GF-D8 (cell line): ENCODE measurements around the gene HSPG2.
"Not testable (repeated sequence)": the region's sequence is repeated elsewhere in the genome, so short reads cannot be mapped to it uniquely, and the experiment has no call there.

Source experiments
- DNase-seq: peaks from one replicate; lab custom pipeline; 2025; lab: John Stamatoyannopoulos, UW

Gene HSPG2

GRCh38 chr1:21783679-21784603 is 153.2 kb downstream of the HSPG2 start:
- peak; percentile 88 for DNase-seq

- peak; percentile 87 for DNase-seq
Observed at GRCh38 chr1:21782868-21783678, 154.0 kb downstream of the HSPG2 start, which contains the start of gene USP48. Gene USP48, minus strand, starts transcription at chr1:21783149. Its CDS starts 192 bp downstream, at chr1:21782957.

GRCh38 chr1:21782349-21782867 is 154.7 kb downstream of the HSPG2 start:
- peak; percentile 44 for DNase-seq

GRCh38 chr1:21781815-21782348 is 155.2 kb downstream of the HSPG2 start:
- DNase-seq = no peak

DNA sequence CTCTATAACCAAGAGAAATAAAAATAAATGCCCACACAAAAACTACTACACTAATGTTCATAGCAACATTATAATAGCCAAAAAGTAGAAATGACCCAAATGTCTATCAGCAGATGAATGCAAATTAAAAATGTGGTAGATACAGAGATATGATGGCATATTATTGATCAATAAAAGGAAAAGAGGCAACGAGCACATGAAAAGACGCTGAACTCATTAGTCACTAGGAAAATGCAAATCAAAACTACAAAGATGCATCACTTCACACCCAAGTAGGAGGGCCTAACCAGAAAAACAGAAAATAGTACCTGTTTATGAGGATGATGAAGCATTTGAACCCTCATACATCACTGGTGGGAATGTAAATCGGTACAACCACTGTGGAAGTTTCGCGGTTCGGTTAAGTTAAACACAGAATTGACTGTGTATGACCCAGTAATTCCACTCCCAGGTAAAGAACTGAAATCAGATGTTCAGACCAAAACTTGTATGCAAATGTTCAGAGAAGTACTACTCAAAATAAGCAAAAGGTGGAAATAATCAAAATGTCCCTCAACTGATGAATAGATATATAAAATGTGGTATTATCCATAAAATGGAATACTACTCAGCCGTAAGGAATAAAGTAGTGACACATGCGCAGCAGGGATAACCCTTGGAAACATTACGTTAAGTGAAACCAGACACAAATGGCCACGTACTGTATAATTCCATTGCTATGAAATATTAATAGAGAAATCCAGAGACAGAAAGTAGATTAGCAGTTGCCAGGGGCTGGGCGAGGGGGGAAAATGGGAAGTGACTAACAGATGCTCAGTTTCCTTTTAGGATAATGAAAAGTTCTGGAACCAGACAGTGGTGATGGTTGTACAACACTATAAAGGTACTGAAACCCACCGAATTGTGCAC is 157.2 kb downstream of the HSPG2 start:
- DNase-seq = no peak

DNA sequence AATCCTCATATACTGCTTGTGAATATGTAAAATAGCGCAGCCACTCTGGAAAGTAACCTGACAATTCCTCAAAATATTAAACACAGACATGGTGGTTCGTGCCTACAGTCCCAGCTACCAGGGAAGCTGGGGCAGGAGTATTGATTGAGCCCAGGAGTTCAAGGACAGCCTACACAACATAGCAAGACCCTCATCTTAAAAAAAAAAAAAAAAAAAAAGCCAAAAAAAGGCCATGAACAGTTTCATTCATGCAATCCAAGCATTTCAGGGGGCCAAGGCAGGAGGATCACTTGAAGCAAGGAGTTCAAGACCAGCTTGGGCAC is 158.7 kb downstream of the HSPG2 start:
- no peak for DNase-seq

- DNase-seq = not testable (repeated sequence)
Observed at GRCh38 chr1:21776925-21777324, 160.2 kb downstream of the HSPG2 start.

DNA sequence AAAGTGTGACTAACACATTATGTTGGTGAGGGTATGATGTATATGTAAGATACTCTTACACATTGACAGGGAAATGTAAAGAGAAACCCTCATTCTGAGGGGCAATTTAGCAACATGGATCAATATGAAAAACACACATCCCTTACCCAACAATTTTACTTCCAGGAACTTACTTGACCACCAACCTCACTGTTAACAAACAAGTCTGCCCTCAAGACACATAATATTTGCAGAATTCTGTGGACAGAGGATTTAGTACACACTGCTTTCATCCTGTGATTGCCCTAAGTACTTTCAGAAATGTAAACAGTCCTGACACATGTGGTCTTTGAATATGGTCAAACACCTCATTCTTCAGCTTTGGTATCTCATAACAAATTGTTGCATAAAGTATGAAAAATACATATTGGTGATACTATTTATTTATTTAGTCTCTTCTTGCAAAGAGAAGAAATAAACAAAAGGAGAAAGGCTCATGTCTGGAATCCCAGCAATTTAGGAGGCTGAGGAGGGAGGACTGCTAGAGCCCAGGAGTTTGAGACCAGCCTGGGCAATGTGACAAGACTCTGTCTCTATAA is 161.0 kb downstream of the HSPG2 start:
- no peak for DNase-seq

- no peak for DNase-seq
Observed at GRCh38 chr1:21775550-21775914, 161.6 kb downstream of the HSPG2 start.

- DNase-seq = no peak
Observed at GRCh38 chr1:21774835-21775549, 162.1 kb downstream of the HSPG2 start.

- DNase-seq = no peak
Observed at GRCh38 chr1:21773585-21773984, 163.5 kb downstream of the HSPG2 start.
